Endometrial microvascular endothelial cells (primary cell): ENCODE results near the gene HOXD1. TPM values are rescaled to one million over a fixed set of nuclear protein-coding genes. Genes with fewer than 3 reads are reported as not detected.

Experiments used
- in situ Hi-C: cut with HindIII; loops from 2 replicates; pipeline ENCODE4 v1.10.0; 2017; ENCODE audit warnings: low sequenced_read_pairs, low pct_unique_long_range_greater_than_20kb; ENCODE audit errors: inconsistent ontology term
- total RNA-seq: library from RNA; depleted of rRNA; stranded (reverse); fragments of >200 nt; gene quantifications from one replicate; pipeline ENCODE4 v1.2.3, GENCODE V29; 2015; ENCODE audit errors: inconsistent ontology term

Gene HOXD1
- total RNA-seq, 1 donor from 2014 or later: 4.8 TPM

DNA sequence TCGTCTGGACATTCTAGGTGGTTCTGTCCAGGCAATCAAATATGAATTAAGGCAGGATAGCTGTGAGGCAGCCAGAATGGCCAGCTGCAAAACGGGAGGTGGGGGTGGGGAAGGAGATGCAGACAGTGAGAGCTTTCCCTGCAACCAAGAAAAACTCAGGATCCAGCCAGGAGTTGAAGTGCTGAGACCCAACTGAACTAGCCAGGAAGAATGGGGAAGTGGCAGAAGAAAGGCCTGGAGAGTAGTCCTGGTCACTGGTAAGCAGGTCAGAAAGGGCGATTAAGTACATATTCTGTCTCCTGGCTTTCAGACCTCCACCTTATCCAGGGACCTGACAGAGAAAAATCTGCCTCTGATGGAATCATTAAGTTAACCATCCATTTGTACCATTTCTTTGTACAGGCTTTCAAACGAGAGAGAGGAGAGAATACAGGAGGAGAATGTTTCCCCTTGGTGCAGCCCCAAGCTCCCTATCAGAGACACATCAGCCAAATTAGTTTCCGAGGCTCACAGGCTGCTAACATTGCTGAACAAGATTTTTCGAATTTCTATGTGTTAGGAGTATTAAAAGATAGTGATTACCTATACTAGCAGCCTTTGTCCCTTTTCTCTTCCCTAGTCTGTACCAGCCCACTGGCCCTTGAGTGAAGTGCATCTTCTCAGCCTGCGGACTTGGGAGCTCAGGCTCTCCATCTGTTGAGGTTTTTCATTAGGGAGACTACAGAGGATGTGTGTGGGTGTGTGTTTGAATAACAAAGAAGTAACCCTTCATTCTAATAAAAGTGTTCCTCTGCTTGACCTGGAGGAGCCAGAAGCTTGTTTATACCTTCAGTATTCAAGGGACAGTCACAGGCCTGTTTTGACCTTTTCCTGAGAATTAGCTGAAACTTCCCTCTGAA lies 12.5 kb upstream of the HOXD1 start:
- in situ Hi-C loops: no loop called here

DNA sequence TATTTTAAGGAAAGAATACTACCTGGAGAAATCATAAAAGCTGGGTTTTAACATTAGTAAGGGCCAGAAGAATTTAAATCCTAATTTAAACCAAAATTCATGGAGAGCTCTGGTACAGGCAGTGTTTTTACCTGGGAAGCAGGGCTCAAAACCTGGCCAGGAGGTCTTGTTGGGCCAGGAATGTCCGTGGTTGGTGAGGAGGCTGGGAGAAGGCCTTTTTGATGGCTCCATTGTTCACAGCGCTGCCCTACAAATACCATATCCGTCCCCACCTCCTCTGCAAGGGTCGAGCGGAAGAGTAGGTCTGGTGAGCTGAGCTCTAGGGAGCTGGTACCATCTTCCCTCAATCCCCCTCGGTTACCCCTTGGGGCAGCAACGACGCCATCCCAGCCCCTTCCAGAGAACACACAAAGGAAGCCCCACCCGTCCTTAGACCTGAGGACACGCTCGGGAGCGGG lies 10.9 kb upstream of the HOXD1 start:
- in situ Hi-C loops: no loop called here

GRCh38 chr2:176178038-176178756 lies 10.3 kb upstream of the HOXD1 start:
- in situ Hi-C loops: no loop called here

GRCh38 chr2:176178757-176179295 lies 9.6 kb upstream of the HOXD1 start:
- in situ Hi-C loops: no loop called here

DNA sequence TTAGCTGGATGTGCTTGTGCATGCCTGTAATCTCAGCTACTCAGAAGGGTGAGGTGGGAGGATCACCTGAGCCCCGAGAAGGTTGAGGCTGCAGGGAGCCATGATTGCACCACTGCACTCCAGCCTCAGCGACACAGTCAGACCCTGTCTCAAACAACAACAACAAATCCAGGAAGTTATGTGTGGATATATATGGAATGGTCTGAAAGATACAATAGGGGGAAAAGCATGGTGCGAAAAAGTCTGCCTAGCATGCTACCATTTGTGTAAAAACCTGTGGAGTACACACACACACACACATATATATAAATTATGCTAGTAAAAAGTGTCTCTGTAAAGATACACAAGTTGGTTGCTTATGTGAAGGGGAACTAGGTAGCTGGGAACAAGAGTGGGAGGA lies 6.9 kb upstream of the HOXD1 start:
- in situ Hi-C loops: no loop called here

DNA sequence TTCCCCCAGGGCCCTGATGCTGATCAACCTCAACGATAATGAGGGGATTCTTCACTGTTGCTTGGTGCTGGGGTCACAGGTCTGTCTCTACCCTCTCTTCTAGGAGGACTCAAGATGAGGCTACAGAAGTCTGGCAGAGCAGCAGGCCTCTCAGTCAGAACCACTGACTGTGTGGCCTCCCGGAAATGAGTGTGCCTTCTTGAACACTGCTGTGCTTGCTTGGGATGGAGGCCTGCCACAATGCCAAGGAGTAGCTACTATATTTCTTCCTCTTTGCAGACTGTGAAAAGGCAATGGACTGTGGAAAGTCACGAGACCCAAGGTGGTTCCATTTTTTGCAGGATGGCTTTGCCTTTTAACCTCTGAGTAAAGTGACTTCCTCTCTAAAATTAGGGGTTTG lies 5.8 kb upstream of the HOXD1 start:
- in situ Hi-C loops: no loop called here

GRCh38 chr2:176184749-176185148 lies 3.7 kb upstream of the HOXD1 start:
- in situ Hi-C loops: no loop called here

DNA sequence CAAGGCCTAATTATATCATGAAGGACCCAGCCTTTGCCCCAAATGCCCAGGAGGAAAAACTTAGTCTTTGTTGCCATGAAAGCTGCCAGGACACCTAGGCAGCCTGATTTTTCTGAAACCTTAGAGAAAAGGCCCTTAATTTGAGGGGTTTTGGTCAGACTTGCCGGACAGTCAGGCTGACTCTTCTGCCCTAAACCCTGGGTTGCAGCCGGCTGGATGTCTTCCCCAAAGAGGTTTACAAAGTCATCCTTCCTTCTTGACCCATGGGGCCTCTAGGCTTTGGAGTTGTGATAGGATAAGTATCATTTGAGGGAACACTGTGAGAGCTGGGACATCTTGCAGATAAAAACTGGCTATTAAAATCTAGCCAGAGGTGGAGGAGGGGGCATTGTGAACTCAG lies 2.4 kb upstream of the HOXD1 start:
- in situ Hi-C loops: no loop called here

GRCh38 chr2:176187200-176187898 lies 1.1 kb upstream of the HOXD1 start:
- in situ Hi-C loops: no loop called here

DNA sequence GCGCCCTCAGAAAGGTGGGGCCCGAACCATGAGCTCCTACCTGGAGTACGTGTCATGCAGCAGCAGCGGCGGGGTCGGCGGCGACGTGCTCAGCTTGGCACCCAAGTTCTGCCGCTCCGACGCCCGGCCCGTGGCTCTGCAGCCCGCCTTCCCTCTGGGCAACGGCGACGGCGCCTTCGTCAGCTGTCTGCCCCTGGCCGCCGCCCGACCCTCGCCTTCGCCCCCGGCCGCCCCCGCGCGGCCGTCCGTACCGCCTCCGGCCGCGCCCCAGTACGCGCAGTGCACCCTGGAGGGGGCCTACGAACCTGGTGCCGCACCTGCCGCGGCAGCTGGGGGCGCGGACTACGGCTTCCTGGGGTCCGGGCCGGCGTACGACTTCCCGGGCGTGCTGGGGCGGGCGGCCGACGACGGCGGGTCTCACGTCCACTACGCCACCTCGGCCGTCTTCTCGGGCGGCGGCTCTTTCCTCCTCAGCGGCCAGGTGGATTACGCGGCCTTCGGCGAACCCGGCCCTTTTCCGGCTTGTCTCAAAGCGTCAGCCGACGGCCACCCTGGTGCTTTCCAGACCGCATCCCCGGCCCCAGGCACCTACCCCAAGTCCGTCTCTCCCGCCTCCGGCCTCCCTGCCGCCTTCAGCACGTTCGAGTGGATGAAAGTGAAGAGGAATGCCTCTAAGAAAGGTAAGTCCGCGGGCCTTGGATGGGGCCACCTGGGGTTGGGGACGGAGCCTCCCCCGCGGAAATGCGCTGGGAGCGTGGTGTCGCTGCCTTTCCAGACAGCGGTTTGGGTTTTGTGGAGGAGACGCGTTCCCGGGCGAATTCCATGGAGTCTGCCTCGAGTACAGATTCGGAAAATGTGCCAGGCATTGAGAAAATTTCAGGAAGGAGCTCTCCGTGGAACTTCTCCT lies 559 bp downstream of the HOXD1 start:
- in situ Hi-C loops: no loop called here

DNA sequence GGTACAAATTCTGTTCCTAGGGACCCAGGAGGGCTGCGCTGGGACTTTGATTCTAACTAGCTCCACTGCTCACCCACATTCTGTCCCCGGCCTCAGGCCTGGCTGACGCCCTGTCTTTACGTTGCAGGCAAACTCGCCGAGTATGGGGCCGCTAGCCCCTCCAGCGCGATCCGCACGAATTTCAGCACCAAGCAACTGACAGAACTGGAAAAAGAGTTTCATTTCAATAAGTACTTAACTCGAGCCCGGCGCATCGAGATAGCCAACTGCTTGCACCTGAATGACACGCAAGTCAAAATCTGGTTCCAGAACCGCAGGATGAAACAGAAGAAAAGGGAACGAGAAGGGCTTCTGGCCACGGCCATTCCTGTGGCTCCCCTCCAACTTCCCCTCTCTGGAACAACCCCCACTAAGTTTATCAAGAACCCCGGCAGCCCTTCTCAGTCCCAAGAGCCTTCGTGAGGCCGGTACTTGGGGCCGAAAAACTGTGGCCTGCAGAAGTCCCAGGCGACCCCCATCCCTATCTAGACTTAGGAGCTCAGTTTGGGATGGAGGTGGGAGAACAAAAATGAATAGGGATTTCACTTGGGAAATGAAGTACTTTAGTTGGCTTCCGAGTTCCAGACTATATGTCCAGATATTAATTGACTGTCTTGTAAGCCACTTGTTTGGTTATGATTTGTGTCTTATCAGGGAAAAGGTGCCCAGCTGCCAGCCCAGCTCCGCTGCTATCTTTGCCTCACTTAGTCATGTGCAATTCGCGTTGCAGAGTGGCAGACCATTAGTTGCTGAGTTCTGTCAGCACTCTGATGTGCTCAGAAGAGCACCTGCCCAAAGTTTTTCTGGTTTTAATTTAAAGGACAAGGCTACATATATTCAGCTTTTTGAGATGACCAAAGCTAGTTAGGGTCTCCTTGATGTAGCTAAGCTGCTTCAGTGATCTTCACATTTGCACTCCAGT lies 1.5 kb downstream of the HOXD1 start:
- in situ Hi-C loops: no loop called here

DNA sequence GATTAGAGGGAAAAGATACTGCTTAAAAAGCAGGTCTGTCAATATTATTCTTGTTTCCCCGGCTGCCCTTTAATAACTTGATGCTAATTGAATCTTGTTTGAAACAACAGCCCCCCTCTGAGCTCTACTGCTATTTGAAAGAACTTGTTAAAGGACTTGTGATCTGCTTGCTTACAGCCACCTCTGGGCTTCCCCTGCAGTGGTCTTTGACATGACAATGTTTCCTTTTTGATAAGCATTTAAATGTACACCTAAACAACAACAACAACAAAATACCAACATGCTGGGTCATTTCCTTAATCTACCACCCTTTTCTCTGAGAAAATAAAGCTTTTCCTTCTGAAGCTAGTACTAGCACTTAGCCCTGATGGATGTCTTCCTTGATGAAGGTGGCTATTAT lies 3.9 kb downstream of the HOXD1 start:
- in situ Hi-C loops: no loop called here

GRCh38 chr2:176193048-176193447 lies 4.6 kb downstream of the HOXD1 start:
- in situ Hi-C loops: no loop called here

- in situ Hi-C loops: no loop called here
Observed at GRCh38 chr2:176199902-176200301, 11.4 kb downstream of the HOXD1 start.

- in situ Hi-C loops: no loop called here
Observed at GRCh38 chr2:176200971-176201370, 12.5 kb downstream of the HOXD1 start.

DNA sequence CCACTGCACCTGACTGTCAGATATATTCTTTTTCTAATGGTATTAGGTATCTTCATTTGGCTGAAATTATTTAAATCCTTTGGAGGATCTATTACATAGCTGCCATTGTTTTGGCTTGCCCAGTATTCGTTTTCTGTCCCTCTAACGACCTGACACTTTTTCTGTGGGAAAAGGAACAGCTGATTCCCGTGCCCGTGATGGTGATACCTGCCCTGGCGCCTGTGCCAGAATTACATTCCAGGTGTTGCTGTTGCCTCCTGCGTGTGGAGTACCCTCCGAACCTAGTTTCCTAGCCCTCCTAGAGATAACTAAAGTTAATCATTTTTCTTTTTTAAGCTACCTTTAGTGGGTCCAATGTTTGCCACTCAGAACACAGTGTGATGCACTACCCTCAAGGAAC lies 14.0 kb downstream of the HOXD1 start:
- in situ Hi-C loops: no loop called here

GRCh38 chr2:176205126-176205525 lies 16.7 kb downstream of the HOXD1 start:
- in situ Hi-C loops: no loop called here
